ENCODE results near the gene MGAT4B.

DNA sequence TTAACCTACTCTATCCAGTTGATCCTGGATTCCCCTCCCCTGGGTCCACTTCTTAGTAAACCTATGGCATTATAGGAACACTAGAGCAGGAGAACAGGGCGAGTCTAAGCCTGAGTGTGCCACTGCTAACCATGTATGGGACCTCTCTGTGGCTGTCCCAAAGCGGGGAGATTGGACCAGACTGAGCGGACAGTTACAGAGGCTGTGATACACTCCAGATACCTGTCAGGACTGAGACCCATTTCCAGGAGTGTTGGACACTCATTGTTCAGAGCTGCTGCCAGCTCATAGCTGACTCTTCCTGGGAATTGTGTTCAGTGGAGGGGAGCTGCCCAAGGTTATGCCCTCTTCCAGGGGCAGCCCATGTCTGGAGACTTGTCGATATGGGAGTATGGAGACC lies 24.8 kb downstream of the MGAT4B start:
- TF ChIP-seq NR2C2 (CRISPR knock-in tag; IDR thresholded peaks at IDR 0.05) (no peak), NFE2L1 (CRISPR knock-in tag; IDR thresholded peaks at IDR 0.05) (no peak)
- TF ChIP-seq, protein P1, sequence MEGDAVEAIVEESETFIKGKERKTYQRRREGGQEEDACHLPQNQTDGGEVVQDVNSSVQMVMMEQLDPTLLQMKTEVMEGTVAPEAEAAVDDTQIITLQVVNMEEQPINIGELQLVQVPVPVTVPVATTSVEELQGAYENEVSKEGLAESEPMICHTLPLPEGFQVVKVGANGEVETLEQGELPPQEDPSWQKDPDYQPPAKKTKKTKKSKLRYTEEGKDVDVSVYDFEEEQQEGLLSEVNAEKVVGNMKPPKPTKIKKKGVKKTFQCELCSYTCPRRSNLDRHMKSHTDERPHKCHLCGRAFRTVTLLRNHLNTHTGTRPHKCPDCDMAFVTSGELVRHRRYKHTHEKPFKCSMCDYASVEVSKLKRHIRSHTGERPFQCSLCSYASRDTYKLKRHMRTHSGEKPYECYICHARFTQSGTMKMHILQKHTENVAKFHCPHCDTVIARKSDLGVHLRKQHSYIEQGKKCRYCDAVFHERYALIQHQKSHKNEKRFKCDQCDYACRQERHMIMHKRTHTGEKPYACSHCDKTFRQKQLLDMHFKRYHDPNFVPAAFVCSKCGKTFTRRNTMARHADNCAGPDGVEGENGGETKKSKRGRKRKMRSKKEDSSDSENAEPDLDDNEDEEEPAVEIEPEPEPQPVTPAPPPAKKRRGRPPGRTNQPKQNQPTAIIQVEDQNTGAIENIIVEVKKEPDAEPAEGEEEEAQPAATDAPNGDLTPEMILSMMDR (IDR thresholded peaks at IDR 0.05), result no peak
- TF ChIP-seq, protein P2, sequence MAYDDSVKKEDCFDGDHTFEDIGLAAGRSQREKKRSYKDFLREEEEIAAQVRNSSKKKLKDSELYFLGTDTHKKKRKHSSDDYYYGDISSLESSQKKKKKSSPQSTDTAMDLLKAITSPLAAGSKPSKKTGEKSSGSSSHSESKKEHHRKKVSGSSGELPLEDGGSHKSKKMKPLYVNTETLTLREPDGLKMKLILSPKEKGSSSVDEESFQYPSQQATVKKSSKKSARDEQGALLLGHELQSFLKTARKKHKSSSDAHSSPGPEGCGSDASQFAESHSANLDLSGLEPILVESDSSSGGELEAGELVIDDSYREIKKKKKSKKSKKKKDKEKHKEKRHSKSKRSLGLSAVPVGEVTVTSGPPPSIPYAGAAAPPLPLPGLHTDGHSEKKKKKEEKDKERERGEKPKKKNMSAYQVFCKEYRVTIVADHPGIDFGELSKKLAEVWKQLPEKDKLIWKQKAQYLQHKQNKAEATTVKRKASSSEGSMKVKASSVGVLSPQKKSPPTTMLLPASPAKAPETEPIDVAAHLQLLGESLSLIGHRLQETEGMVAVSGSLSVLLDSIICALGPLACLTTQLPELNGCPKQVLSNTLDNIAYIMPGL (CRISPR knock-in tag; IDR thresholded peaks at IDR 0.05), result no peak
- TF ChIP-seq, protein P3, sequence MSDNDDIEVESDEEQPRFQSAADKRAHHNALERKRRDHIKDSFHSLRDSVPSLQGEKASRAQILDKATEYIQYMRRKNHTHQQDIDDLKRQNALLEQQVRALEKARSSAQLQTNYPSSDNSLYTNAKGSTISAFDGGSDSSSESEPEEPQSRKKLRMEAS (CRISPR knock-in tag; IDR thresholded peaks at IDR 0.05), result no peak

All from WTC11 (cell line).